PC-3 (cell line): ENCODE data around the gene GBP6. TPM values are rescaled to one million over a fixed set of nuclear protein-coding genes. Genes with fewer than 3 reads are reported as not detected.
A peak's percentile ranks its signal among the peaks of the same experiment; 100 is the strongest.
"Not testable (repeated sequence)": the region's sequence is repeated elsewhere in the genome, so short reads cannot be mapped to it uniquely, and the experiment has no call there.

Experiments
- ATAC-seq: fragments of 200-7000 bp; cut with Tn5 transposase; 2 replicates; pipeline ENCODE4 v1.9.1; 2020; ENCODE audit warnings: mild to moderate bottlenecking, moderate library complexity
- BruUV-seq: library from RNA; stranded (reverse); fragments of 400-500 nt; replicated peaks from 2 replicates; lab custom pipeline; 2021; lab: Mats Ljungman, UMichigan
- CTCF ChIA-PET: fragments of 300-600 bp; sonication (Branson Sonifier 250); formaldehyde crosslinking; loops from one replicate; lab custom pipeline; 2022; ENCODE audit warnings: antibody characterized with exemption; lab: Charles Lee
- POLR2A ChIA-PET: fragments of 300-600 bp; sonication (Branson Sonifier 250); formaldehyde crosslinking; loops from one replicate; lab custom pipeline; 2022; ENCODE audit warnings: antibody characterized with exemption; ENCODE audit not compliant: unreplicated experiment; lab: Charles Lee
- DNase-seq: peaks from one replicate; pipeline ENCODE4 v3.0.0-alpha.2; 2015
- H2AFZ ChIP-seq: fragments of 300-600 bp; sonication (generic); 2 replicates; pipeline ENCODE4 v1.6.0; 2016; ENCODE audit warnings: antibody characterized with exemption, low read length
- H3F3A ChIP-seq: fragments of 300-600 bp; sonication (generic); one replicate; pipeline ENCODE4 v1.6.0; 2017; ENCODE audit warnings: antibody characterized with exemption, low read length, control low read depth, mild to moderate bottlenecking; ENCODE audit not compliant: unreplicated experiment
- H3K27ac ChIP-seq: fragments of 300-600 bp; sonication (generic); 2 replicates; pipeline ENCODE4 v1.5.1; 2016; ENCODE audit warnings: mild to moderate bottlenecking, low read length
- H3K27me3 ChIP-seq: fragments of 300-600 bp; sonication (generic); 2 replicates; pipeline ENCODE4 v1.6.1; 2016; ENCODE audit warnings: low read length, mixed read lengths
- H3K36me3 ChIP-seq: fragments of 300-600 bp; sonication (generic); 2 replicates; pipeline ENCODE4 v1.6.1; 2016; ENCODE audit warnings: low read depth, mixed run types, low read length, mixed read lengths
- H3K4me1 ChIP-seq: fragments of 300-600 bp; sonication (generic); 2 replicates; pipeline ENCODE4 v1.5.1; 2016; ENCODE audit warnings: low read length; ENCODE audit not compliant: insufficient read depth
- H3K4me2 ChIP-seq: fragments of 300-600 bp; sonication (generic); 2 replicates; pipeline ENCODE4 v1.6.0; 2016; ENCODE audit warnings: low read length
- H3K4me3 ChIP-seq: fragments of 300-600 bp; sonication (generic); 2 replicates; pipeline ENCODE4 v1.5.1; 2016; ENCODE audit warnings: mild to moderate bottlenecking, low read length, mixed read lengths
- H3K79me2 ChIP-seq: fragments of 300-600 bp; sonication (generic); 2 replicates; pipeline ENCODE4 v1.6.1; 2017; ENCODE audit warnings: low read length, mixed read lengths
- H3K9ac ChIP-seq: fragments of 300-600 bp; sonication (generic); 2 replicates; pipeline ENCODE4 v1.6.0; 2016; ENCODE audit warnings: mild to moderate bottlenecking, low read length
- H3K9me2 ChIP-seq: fragments of 300-600 bp; sonication (generic); replicated peaks from 2 replicates; pipeline ENCODE4 v1.6.1; 2016; ENCODE audit warnings: mixed run types, low read length, mixed read lengths
- H3K9me3 ChIP-seq: fragments of 300-600 bp; sonication (generic); 2 replicates; pipeline ENCODE4 v1.6.1; 2016; ENCODE audit warnings: low read length, mixed read lengths
- H4K20me1 ChIP-seq: fragments of 300-600 bp; sonication (generic); 2 replicates; pipeline ENCODE4 v1.6.1; 2016; ENCODE audit warnings: low read length, mixed read lengths
- CTCF ChIP-seq: fragments of 300-600 bp; sonication (generic); conservative IDR thresholded peaks from 2 replicates; pipeline ENCODE4 v1.5.1; 2017; ENCODE audit warnings: antibody characterized with exemption, low read depth, mild to moderate bottlenecking, low read length
- EZH2 ChIP-seq: fragments of 300-600 bp; sonication (generic); IDR thresholded peaks from one replicate; pipeline ENCODE4 v1.6.1; 2017; ENCODE audit warnings: antibody characterized with exemption, mild to moderate bottlenecking, low read length; ENCODE audit not compliant: unreplicated experiment
- EZH2phosphoT487 ChIP-seq: fragments of 300-600 bp; sonication (generic); IDR thresholded peaks from 2 replicates; pipeline ENCODE4 v1.6.1; 2018; ENCODE audit warnings: mild to moderate bottlenecking, antibody characterized with exemption, low read length, borderline replicate concordance
- intact Hi-C: fragments of 100-400 bp; cut with micrococcal nuclease; formaldehyde crosslinking; loops from 2 replicates; pipeline ENCODE4 v1.9.0; 2023
- total RNA-seq: library from RNA; depleted of rRNA; stranded (reverse); fragments of >200 nt; gene quantifications from 2 replicates; pipeline ENCODE4 v1.2.3, GENCODE V29; 2014

GBP6 gene
- total RNA-seq, 1 experiment from 2014 or later: 0.40 TPM

GRCh38 chr1:89425056-89425455 is 61.2 kb downstream of the GBP6 start:
- Histone ChIP-seq H3K9me3 (no peaks in the 10 kb centered on the region), H3K27me3 (no peaks in the 10 kb centered on the region), H3K9me2 (no peaks in the 10 kb centered on the region), H3K36me3 (no peaks in the 10 kb centered on the region), H3K9ac (no peak overlapping the region), H2AFZ (no peak overlapping the region), H4K20me1 (no peaks in the 10 kb centered on the region), H3K4me2 (0 out of 2 replicates have a peak overlapping the region, but pooled peaks have one; percentile 13), H3K4me3 (no peak overlapping the region), H3K27ac (no peak overlapping the region), H3F3A (no peaks in the 10 kb centered on the region), H3K79me2 (no peaks in the 10 kb centered on the region), H3K4me1 (peaks cover 11% of the 10 kb centered on the region)
- DNase-seq: peak; percentile 66
- BruUV-seq: no TSS peak
- ChIA-PET CTCF (no interaction called here), POLR2A (no interaction called here)
- intact Hi-C loops: no loop called here
- TF ChIP-seq CTCF: no peak
- no peak for TF ChIP-seq EZH2phosphoT487
- TF ChIP-seq EZH2: no peak
- ATAC-seq: peak; percentile 85

DNA sequence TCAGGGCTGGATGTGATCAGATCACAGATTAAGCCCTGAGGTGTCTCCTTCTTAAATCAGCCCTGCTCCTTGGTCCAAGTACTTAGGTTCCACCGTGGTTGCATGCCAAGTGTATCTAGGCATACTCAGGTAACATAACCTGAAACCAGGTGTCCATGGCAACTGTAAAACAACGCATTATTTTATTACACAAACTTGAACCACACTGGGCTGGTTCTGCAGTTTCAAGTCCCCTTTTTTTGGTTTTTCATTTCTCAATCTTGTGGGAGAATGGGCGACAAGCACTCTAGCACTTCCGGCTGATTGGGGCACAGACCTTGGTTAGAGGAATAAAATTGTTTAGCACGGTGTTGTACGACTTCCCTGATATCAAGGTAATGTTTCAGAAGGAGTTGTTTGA is 65.2 kb downstream of the GBP6 start:
- intact Hi-C loops: no loop called here
- Histone ChIP-seq H3K9ac (no peak overlapping the region), H3K9me3 (no peaks in the 10 kb centered on the region), H3K79me2 (no peaks in the 10 kb centered on the region), H4K20me1 (no peaks in the 10 kb centered on the region), H2AFZ (no peak overlapping the region), H3K4me2 (no peak overlapping the region), H3K27me3 (no peaks in the 10 kb centered on the region), H3K4me3 (no peak overlapping the region), H3K27ac (no peak overlapping the region), H3K36me3 (no peaks in the 10 kb centered on the region), H3F3A (no peaks in the 10 kb centered on the region), H3K4me1 (peaks cover 11% of the 10 kb centered on the region), H3K9me2 (no peaks in the 10 kb centered on the region)
- TF ChIP-seq EZH2 (no peak), CTCF (no peak), EZH2phosphoT487 (no peak)
- ChIA-PET CTCF (no interaction called here), POLR2A (no interaction called here)
- BruUV-seq: no TSS peak
- DNase-seq (no peak), ATAC-seq (no peak)

GRCh38 chr1:89429681-89430080 is 65.8 kb downstream of the GBP6 start:
- DNase-seq, H3K36me3 ChIP-seq, H3K79me2 ChIP-seq, H3F3A ChIP-seq, H3K4me2 ChIP-seq, H2AFZ ChIP-seq, H3K9me3 ChIP-seq, ATAC-seq, BruUV-seq, H3K4me1 ChIP-seq, H3K27ac ChIP-seq, H3K9ac ChIP-seq, H3K4me3 ChIP-seq, H3K9me2 ChIP-seq, intact Hi-C loops, H3K27me3 ChIP-seq, CTCF ChIA-PET, POLR2A ChIA-PET, H4K20me1 ChIP-seq: not testable (repeated sequence)
